ENCODE measurements around the gene CAVIN2. TPM values are rescaled to one million over a fixed set of nuclear protein-coding genes. Genes with fewer than 3 reads are reported as not detected.
A peak's percentile ranks its signal among the peaks of the same experiment; 100 is the strongest.

The CAVIN2 gene
- total and polyA plus RNA-seq, 9 of the 15 experiments (the other 6 are each of a cell fraction or from before 2014, with no cell fraction given) = 20.6 to 92.4 (median 69.0) TPM

GRCh38 chr2:191836853-191837769 is 9.8 kb downstream of the CAVIN2 start (continued):
- TF ChIP-seq POLR2H (tag; IDR thresholded peaks at IDR 0.05; ENCODE audit: low read depth) (peak; percentile 55), ZEB2 (IDR thresholded peaks at IDR 0.05) (peak; percentile 25; the same call in 1 of the 2 replicates), MLLT1 (IDR thresholded peaks at IDR 0.05) (peak; percentile 28 to 42; a peak in 1 of 4 replicates), L3MBTL2 (IDR thresholded peaks at IDR 0.05) (0 out of 2 replicates have a peak, but pooled peaks have one; percentile 40), ARNT (IDR thresholded peaks at IDR 0.05) (peak; percentile 64 to 66; a peak in 3 of 4 replicates), ELF4 (CRISPR knock-in tag; IDR thresholded peaks at IDR 0.05) (peak; percentile 37; the same call in 1 of the 2 replicates), RBM17 (IDR thresholded peaks at IDR 0.05; ENCODE audit: borderline replicate concordance, low read depth, low read length) (no peak), ZNF316 (IDR thresholded peaks at IDR 0.05) (peak; percentile 35), ZNF175 (CRISPR knock-in tag; IDR thresholded peaks at IDR 0.05; ENCODE audit: low read depth) (no peak), ZNF77 (CRISPR knock-in tag; IDR thresholded peaks at IDR 0.05) (no peak), CEBPG (CRISPR knock-in tag; IDR thresholded peaks at IDR 0.05) (peak; percentile 54), CEBPG (tag; conservative IDR thresholded peaks at IDR 0.05 in 1 of 2, IDR thresholded peaks at IDR 0.05 in 1 of 2) (0 out of 4 replicates have a peak, but pooled peaks of 1 of the 2 experiments have one; percentile 27), ZNF408 (CRISPR knock-in tag; IDR thresholded peaks at IDR 0.05; ENCODE audit: low read depth) (no peak), CHAMP1 (IDR thresholded peaks at IDR 0.05) (0 out of 2 replicates have a peak, but pooled peaks have one; percentile 24)
- TF ChIP-seq, protein P1, sequence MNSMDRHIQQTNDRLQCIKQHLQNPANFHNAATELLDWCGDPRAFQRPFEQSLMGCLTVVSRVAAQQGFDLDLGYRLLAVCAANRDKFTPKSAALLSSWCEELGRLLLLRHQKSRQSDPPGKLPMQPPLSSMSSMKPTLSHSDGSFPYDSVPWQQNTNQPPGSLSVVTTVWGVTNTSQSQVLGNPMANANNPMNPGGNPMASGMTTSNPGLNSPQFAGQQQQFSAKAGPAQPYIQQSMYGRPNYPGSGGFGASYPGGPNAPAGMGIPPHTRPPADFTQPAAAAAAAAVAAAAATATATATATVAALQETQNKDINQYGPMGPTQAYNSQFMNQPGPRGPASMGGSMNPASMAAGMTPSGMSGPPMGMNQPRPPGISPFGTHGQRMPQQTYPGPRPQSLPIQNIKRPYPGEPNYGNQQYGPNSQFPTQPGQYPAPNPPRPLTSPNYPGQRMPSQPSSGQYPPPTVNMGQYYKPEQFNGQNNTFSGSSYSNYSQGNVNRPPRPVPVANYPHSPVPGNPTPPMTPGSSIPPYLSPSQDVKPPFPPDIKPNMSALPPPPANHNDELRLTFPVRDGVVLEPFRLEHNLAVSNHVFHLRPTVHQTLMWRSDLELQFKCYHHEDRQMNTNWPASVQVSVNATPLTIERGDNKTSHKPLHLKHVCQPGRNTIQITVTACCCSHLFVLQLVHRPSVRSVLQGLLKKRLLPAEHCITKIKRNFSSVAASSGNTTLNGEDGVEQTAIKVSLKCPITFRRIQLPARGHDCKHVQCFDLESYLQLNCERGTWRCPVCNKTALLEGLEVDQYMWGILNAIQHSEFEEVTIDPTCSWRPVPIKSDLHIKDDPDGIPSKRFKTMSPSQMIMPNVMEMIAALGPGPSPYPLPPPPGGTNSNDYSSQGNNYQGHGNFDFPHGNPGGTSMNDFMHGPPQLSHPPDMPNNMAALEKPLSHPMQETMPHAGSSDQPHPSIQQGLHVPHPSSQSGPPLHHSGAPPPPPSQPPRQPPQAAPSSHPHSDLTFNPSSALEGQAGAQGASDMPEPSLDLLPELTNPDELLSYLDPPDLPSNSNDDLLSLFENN (IDR thresholded peaks at IDR 0.05; ENCODE audit: low read depth in 2 of 2, low read length in 2 of 2) = peak in 1 of 2 experiments; percentile 78; a peak in 1 of 4 replicates
- TF ChIP-seq, protein P2, sequence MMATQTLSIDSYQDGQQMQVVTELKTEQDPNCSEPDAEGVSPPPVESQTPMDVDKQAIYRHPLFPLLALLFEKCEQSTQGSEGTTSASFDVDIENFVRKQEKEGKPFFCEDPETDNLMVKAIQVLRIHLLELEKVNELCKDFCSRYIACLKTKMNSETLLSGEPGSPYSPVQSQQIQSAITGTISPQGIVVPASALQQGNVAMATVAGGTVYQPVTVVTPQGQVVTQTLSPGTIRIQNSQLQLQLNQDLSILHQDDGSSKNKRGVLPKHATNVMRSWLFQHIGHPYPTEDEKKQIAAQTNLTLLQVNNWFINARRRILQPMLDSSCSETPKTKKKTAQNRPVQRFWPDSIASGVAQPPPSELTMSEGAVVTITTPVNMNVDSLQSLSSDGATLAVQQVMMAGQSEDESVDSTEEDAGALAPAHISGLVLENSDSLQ (IDR thresholded peaks at IDR 0.05) = peak; percentile 74

All from K562 (cell line).